HepG2 (cell line): ENCODE data around the gene RIPOR3. TPM values are rescaled to one million over a fixed set of nuclear protein-coding genes. Genes with fewer than 3 reads are reported as not detected.

Experiments
- ATAC-seq: fragments of 200-7000 bp; cut with Tn5 transposase; 3 replicates; pipeline ENCODE4 v1.9.1; 2020; ENCODE audit warnings: mild to moderate bottlenecking, moderate library complexity
- BruUV-seq: library from RNA; stranded (reverse); fragments of 400-500 nt; replicated peaks from 2 replicates; lab custom pipeline; 2021; lab: Mats Ljungman, UMichigan
- CTCF ChIA-PET: fragments of 300-600 bp; formaldehyde crosslinking; extraction: SDS; loops from one replicate; lab custom pipeline; 2021; ENCODE audit warnings: low total read pairs, inconsistent platforms, low intra/inter-chr PET ratio; lab: Yijun Ruan, JAX
- POLR2A ChIA-PET: fragments of 350-600 bp; sonication (Branson Sonifier 250); formaldehyde crosslinking; loops from one replicate; lab custom pipeline; 2020; ENCODE audit warnings: antibody characterized with exemption, inconsistent platforms; lab: Yijun Ruan, JAX
- DNase-seq: peaks from one replicate; pipeline ENCODE4 v3.0.0-alpha.2; 2015; ENCODE audit warnings: low spot score
- FAIRE-seq: peaks from 3 replicates; lab custom pipeline; 2011; peaks lifted over from hg19 to GRCh38; lab: Jason Lieb, UNC
- H2AFZ ChIP-seq: one replicate; pipeline ENCODE4 v1.6.1; 2011; ENCODE audit warnings: low read length, inconsistent platforms
- H3K27ac ChIP-seq: fragments of 300-600 bp; 3 replicates; pipeline ENCODE4 v1.8.0; 2011; ENCODE audit warnings: mixed run types, mild to moderate bottlenecking, mixed read lengths, low read length, inconsistent platforms; ENCODE audit not compliant: insufficient read depth; ENCODE audit errors: extremely low read length
- H3K27me3 ChIP-seq, 2 experiments: fragments of 200-600 bp in 1 of 2; 2 replicates in 1 of 2; 3 replicates in 1 of 2; pipeline versions ENCODE4 v1.6.0 to v1.8.0; 2011; ENCODE audit warnings: low read length in 2 of 2, mild to moderate bottlenecking in 2 of 2, moderate library complexity in 2 of 2, inconsistent platforms in 1 of 2; ENCODE audit not compliant: insufficient read depth in 2 of 2, control insufficient read depth in 1 of 2
- H3K36me3 ChIP-seq, 2 experiments: fragments of 200-600 bp in 1 of 2; replicated peaks in 1 of 2; 2 replicates in 1 of 2; 3 replicates in 1 of 2; pipeline versions ENCODE4 v1.5.1 to v1.8.0; 2011; ENCODE audit warnings: low read length in 2 of 2, inconsistent platforms in 1 of 2; ENCODE audit not compliant: insufficient read depth in 2 of 2, control insufficient read depth in 1 of 2
- H3K4me1 ChIP-seq: 2 replicates; pipeline ENCODE4 v1.5.1; 2012; ENCODE audit warnings: low read length, inconsistent platforms; ENCODE audit not compliant: insufficient read depth
- H3K4me2 ChIP-seq: 2 replicates; pipeline ENCODE4 v1.6.0; 2011; ENCODE audit warnings: low read depth, low read length, inconsistent platforms
- H3K4me3 ChIP-seq, 3 experiments: fragments of 200-600 bp in 1 of 3; sonication (generic), shearing (Covaris generic) in 1 of 3; replicated peaks in 1 of 3; 2 replicates each; pipeline ENCODE4 v1.5.1; 2011 to 2016; ENCODE audit warnings: low read length in 3 of 3, inconsistent platforms in 2 of 3, low read depth in 2 of 3, mild to moderate bottlenecking in 2 of 3, control low read depth in 1 of 3, mixed read lengths in 1 of 3; ENCODE audit not compliant: insufficient read depth in 1 of 3
- H3K79me2 ChIP-seq: one replicate; pipeline ENCODE4 v1.6.1; 2011; ENCODE audit warnings: low read length, inconsistent platforms; ENCODE audit not compliant: insufficient read depth
- H3K9ac ChIP-seq: 2 replicates; pipeline ENCODE4 v1.6.0; 2011; ENCODE audit warnings: mild to moderate bottlenecking, low read depth, low read length, inconsistent platforms; ENCODE audit not compliant: insufficient read depth
- H3K9me3 ChIP-seq: 2 replicates; pipeline ENCODE4 v1.5.1; 2012; ENCODE audit warnings: mild to moderate bottlenecking, low read length
- H4K20me1 ChIP-seq: 2 replicates; pipeline ENCODE4 v1.6.0; 2011; ENCODE audit warnings: inconsistent platforms, mild to moderate bottlenecking, low read length, moderate library complexity; ENCODE audit not compliant: insufficient read depth
- ADNP ChIP-seq: sonication (generic); formaldehyde crosslinking; IDR thresholded peaks from 2 replicates; pipeline ENCODE4 v1.4.0; 2020; ENCODE audit warnings: missing genetic modification reagents
- CHCHD3 ChIP-seq: sonication (generic); formaldehyde crosslinking; IDR thresholded peaks from 2 replicates; pipeline ENCODE4 v1.8.0; 2022; ENCODE audit warnings: mild to moderate bottlenecking, missing genetic modification reagents, moderate library complexity
- EP300 ChIP-seq, 3 experiments: sonication (generic) in 1 of 3; formaldehyde crosslinking in 1 of 3; IDR thresholded peaks; 2 replicates each; pipeline versions ENCODE4 v1.5.1 to v1.6.1; 2011 to 2020; ENCODE audit warnings: low read depth in 2 of 3, low read length in 2 of 3, borderline replicate concordance in 1 of 3, improper control_type of control experiment in 1 of 3, mild to moderate bottlenecking in 1 of 3, missing genetic modification reagents in 1 of 3, moderate library complexity in 1 of 3
- RNF219 ChIP-seq: sonication (generic); formaldehyde crosslinking; IDR thresholded peaks from 2 replicates; pipeline ENCODE4 v1.5.0; 2020; ENCODE audit warnings: mild to moderate bottlenecking, missing genetic modification reagents
- SMYD3 ChIP-seq: sonication (generic); formaldehyde crosslinking; IDR thresholded peaks from 2 replicates; pipeline ENCODE4 v1.8.1; 2023; ENCODE audit warnings: mild to moderate bottlenecking, missing genetic modification reagents
- ZNF318 ChIP-seq: sonication (generic); formaldehyde crosslinking; IDR thresholded peaks from 2 replicates; pipeline ENCODE4 v1.4.0; 2020; ENCODE audit warnings: mild to moderate bottlenecking, missing genetic modification reagents
- ZNF629 ChIP-seq: sonication (generic); formaldehyde crosslinking; conservative IDR thresholded peaks from 2 replicates; pipeline ENCODE4 v1.5.0; 2020; ENCODE audit warnings: missing genetic modification reagents
- ZNF879 ChIP-seq: sonication (generic); formaldehyde crosslinking; IDR thresholded peaks from 2 replicates; pipeline ENCODE4 v1.8.1; 2023; ENCODE audit warnings: missing genetic modification reagents
- WGBS: methylation state at CpG from one replicate; pipeline ENCODE4 v1.1.6; 2017; ENCODE audit warnings: low lambda C conversion rate; 5-methylcytosine and 5-hydroxymethylcytosine counted together
- in situ Hi-C: cut with HindIII; loops from 2 replicates; pipeline ENCODE4 v1.10.0; 2017; ENCODE audit warnings: low pct_unique_long_range_greater_than_20kb; ENCODE audit not compliant: extremely low pct_ligation_motif_present
- intact Hi-C: fragments of 100-400 bp; cut with micrococcal nuclease; formaldehyde crosslinking; loops from one replicate; pipeline ENCODE4 v1.10.0; 2022; ENCODE audit not compliant: unreplicated experiment
- polyA plus RNA-seq, 8 experiments: library from polyadenylated mRNA; depleted of rRNA in 3 of 8; stranded (reverse) in 7 of 8; unstranded in 1 of 8; fragments of >200 nt; fragmentation: Illumina TruSeq in 4 of 8; extraction: Trizol in 4 of 8; gene quantifications; 2 replicates each; pipeline versions ENCODE4 v1.2.1 to v1.2.3, GENCODE V29; 2011 to 2016; ENCODE audit warnings: low read depth in 4 of 8, missing spikeins in 1 of 8, mixed read lengths in 1 of 8; ENCODE audit not compliant: insufficient read depth in 1 of 8
- total RNA-seq, 5 experiments: library from RNA; depleted of rRNA; stranded (reverse); fragments of >200 nt; fragmentation: Illumina TruSeq; extraction: Trizol; gene quantifications; 2 replicates each; pipeline ENCODE4 v1.2.3, GENCODE V29; 2016; ENCODE audit warnings: low read depth in 1 of 5

The RIPOR3 gene
- total and polyA plus RNA-seq, 2 of the 13 experiments (the other 11 are each of a cell fraction or from before 2014, with no cell fraction given): 0.18 TPM; not detected in 1

- TF ChIP-seq ZNF318 (no peak), SMYD3 (no peak), CHCHD3 (CRISPR knock-in tag) (no peak), ADNP (CRISPR knock-in tag) (no peak)
- TF ChIP-seq, all 625 proteins: peak for 5
Observed at GRCh38 chr20:50597406-50597969, 93.9 kb downstream of the RIPOR3 start (continued).

GRCh38 chr20:50596694-50597021 is 94.7 kb downstream of the RIPOR3 start:
- Histone ChIP-seq H3K36me3 (no peaks in the 10 kb centered on the region), H2AFZ (no peak overlapping the region), H3K79me2 (no peaks in the 10 kb centered on the region), H3K4me2 (peak overlapping the region; percentile 26; the same call in 1 of the 2 replicates), H3K4me1 (peaks cover 45% of the 10 kb centered on the region), H3K27ac (no peak overlapping the region), H3K9ac (no peak overlapping the region), H3K27me3 (peaks cover 14 to 49% of the 10 kb centered on the region in 2 experiments; a peak in 3 of 5 replicates), H3K9me3 (no peaks in the 10 kb centered on the region), H4K20me1 (no peaks in the 10 kb centered on the region), H3K4me3 (no peak overlapping the region; a peak in 1 of 6 replicates)
- no TSS peak for BruUV-seq
- ChIA-PET POLR2A (interaction anchor here (1.8 kb wide), 1 partner anchor 194 kb away, joined by 3 read pairs; no protein-coding TSS in a partner anchor), CTCF (no interaction called here)
- no peak for FAIRE-seq
- in situ Hi-C loops (no loop called here), intact Hi-C loops (no loop called here)
- no peak for ATAC-seq
- no peak for DNase-seq
- WGBS: 74% methylated on average over 11 of the region's 11 CpGs
- TF ChIP-seq ZNF629 (CRISPR knock-in tag) (no peak), RNF219 (CRISPR knock-in tag) (no peak), ZNF879 (CRISPR knock-in tag) (no peak), EP300 (IDR thresholded peaks at IDR 0.05; ENCODE audit: low read depth in 2 of 2, low read length in 2 of 2) (no peak), EP300 (CRISPR knock-in tag; IDR thresholded peaks at IDR 0.05; ENCODE audit: borderline replicate concordance) (no peak)
